DMS153 (cell line): ENCODE results near the gene NCAM1.

Source experiments
- DNase-seq: peaks from one replicate; lab custom pipeline; 2025; lab: John Stamatoyannopoulos, UW

The NCAM1 gene

DNA sequence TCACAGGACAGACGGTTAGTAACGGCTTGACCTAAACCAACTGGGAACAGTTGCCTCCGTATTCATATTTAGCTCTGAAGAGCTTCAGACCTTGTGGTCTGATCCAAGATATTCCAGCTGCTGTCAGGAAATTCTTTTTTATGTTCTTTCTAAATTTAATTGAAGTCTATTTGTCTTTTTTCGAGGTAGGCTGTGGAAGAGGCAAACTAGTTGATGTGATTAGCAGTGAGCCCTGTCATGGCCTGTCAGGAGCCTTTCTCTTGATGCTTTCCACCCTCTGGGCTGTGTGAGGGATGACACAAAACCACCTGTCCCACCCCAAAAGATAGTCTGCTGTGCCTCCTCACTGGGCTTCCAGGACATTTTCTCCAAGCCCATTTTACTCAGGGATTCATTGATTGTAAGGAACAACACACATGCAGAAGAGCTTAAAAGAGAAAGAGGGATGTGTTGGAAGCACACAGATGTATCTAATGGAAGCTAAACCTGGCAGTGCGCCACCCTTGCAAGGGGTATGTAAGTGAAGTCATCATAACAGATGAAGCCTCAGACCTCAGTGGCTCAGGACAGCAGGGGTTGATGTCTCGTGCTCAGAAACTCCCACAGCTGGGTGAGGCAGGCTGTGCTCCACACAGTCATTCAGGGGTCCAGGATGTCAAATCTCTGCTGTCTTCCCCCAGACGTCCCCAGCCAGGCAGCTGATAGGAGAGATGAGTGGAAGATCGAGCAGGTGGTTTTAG is 170.0 kb downstream of the NCAM1 start:
- no peak for DNase-seq

DNA sequence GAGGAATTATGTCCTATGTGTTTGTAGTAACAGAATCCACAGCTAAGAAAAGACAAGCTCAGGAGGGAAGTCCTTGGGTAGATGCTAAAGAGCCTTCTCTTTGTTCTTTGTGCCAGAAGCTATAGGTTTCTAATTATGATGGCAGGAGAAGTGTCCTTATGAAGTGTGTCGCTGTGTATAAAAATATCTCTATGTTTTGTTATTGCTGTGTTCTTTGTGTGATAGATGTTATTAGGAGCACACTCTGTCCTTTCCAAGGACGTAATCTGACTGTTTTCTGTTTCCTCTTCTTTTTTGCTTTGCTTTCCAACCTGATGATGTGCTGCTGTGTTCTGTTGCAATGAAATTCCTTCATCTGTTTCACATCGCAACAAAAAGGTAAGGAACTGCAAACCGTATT is 171.9 kb downstream of the NCAM1 start:
- no peak for DNase-seq

DNA sequence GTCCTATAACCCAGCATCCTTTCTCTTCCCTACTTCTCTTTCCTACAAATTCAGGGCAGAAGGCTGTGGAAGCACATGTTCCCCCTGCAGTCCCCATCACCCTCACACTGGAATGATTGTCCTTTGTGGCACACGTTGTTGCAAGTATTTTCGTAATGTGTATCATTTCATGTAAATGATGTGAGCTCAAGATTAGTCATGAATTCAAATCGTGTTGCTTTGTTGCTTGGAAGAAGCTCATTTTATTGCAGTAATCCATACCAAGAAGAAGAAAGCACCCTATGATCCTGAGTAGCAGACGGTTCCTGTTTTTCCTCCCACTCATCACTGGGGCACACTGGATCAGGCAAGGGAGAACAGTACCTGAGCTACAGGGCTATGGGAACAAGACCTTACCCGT is 173.4 kb downstream of the NCAM1 start:
- DNase-seq: no peak

DNA sequence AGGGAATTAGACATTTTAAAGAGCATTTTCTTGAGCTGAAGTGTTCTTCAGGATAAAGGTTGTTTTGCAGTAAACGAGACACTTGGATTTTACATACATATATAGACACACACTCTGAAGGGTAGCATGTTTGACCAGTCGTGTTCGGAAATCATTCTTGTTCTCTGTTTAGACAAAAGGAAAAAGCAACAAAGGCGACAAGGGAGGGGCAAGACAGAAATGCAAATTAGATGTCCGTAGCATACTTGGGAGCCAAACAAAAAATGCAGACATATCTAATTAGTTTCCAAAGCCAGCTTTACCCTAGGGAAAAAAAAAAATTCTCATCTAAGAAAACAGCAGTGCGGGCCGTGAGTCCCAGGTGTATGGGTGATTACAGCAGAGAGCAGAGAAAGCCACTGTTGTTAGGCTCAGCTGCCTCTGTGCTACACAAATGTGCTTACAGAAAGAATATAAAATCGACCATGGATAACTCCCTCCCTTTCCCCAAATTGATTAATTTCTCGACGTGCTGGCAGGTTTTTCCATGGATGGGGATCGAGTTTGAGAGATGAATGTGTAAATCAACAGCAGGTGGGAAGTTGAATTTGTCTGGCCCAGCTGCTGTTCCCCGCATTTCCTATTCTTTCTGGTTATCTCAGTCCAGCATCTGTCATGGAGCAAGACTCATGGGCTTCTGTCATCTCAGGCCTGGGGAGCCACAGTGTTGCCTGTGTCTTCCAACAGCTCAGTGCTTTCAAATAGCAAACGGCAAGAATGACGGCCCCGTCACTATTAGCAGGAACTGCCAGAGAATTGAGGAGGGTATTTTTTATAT is 176.7 kb downstream of the NCAM1 start:
- DNase-seq: no peak

DNA sequence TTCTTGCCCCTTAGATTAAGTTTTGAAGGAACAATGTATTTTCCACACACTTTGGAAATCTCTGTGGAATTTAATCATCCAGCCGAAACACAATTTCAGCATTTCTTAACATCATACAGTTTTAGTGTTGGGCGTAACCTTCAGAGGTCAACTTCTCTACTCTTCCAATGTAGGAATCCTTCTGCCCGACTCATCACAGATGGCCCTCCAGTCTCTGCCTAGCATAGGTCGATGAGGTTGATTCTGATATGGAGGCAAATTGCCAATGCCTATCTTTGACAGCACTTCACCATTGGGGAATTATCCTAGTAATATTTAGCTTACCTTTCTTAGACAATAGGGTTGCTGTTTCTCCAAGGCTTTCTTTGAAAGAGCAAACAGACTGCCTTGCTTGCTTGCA is 177.5 kb downstream of the NCAM1 start:
- no peak for DNase-seq

DNA sequence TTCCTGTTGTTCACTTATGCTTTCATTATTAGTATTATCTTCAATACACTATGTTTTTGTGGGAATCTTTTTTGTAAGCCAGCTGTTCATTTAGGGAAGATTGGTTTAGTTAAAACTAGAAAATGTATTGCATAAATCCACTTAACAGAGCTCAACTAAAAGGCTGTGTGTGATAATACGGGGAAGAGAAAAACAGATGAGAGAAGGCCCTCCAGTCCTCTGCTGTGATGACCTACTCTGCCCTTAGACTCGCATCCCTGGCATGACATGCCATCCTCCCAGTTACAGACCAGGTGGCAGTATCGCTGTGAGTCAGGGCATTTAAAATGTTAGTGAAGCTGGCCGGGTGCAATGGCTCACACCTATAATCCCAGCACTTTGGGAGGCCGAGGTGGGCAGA is 179.8 kb downstream of the NCAM1 start:
- DNase-seq: no peak

DNA sequence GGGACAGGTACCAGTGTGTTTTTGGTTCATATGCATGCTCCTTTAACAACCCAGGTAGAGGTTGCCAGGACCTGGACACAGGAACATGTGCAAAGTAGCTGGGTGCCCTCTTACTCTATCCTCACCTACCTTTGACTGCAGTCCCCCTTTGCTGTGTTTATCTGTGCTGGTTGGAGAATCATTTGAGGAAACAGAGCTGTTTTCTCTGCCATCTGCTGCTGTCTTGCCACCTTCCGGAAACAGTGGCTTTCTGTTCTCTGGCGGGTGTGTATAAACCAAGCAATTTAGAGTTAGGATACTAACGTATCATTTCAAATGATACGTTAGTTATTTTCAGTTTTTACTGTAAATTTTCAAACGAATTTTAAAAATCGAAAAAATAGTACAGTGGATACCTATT is 181.3 kb downstream of the NCAM1 start:
- no peak for DNase-seq

DNA sequence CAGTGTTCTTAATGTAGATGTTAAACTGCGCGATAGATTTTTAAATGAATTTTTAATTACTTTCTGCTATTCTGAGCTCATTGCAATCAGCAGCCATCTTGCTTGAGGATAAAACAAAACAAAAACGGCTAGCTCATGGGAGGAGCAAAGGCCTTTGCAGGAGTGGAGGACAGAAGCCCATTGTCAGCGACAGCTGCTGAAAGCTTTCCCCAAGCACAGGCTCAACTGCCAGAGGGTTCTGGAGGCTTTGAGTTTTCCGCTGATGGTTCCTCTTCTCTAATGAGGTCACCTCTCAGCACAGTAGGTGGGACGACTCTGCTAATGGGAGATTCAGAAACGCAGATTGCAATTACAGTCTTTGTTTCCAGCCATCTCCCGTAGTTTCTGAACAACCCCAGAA is 186.0 kb downstream of the NCAM1 start:
- no peak for DNase-seq

DNA sequence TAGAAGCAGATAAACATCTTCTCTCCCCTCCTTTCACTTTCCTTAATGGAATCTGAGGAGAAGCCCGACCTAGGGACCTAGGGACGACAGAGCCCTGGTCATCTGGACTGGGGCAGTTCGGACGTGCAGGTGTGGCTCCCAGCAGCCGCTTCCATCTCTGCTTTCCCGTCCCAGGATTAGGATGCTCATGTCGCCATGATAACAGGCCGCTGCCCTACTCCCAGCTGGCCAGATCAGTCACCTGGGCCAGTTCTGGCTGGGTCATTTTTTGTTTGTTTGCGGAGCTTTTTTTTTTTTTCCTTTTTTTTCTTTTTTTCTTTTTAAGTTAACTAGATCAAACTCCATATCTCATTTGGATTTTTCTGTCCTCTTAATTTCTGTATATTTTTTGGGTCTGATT is 186.9 kb downstream of the NCAM1 start:
- DNase-seq: no peak

DNA sequence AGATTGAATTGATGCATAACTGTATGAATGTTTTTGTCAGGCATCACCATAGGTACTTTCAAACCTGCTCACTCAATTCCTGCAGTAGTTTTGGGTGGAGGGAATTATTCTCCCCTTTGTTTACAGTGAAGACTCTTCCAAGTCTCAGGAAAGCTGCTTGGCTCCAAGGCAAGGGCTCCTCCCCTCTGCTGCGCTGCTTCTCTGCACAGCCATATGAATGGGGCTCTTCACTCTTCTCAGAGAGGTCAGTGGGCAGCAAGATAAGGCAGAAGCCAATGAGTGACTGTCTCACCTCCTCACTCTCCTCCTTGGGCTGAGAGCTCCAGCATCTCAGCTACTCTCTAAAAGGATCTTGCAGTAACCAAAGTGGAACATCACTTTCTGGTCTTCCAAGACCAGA is 187.4 kb downstream of the NCAM1 start:
- DNase-seq: no peak

DNA sequence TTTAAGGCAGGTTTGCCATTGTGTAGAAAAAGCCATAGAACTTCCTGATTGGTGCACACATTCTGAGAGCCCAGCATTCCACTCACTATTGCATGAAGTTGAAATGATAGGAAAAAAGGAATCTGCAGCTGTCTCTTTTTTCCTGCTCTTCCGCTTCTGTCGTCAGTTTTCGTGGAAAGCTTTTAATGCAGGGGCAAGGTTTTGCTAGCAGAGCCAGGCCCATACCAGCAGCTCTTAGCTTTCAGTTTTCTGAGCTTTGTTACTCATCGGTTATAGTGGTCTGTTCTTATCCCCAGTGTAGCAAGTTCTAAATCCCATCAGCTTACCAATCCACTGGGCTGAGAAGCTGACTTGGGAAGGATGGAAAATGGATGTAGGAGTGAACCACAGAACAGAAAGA is 190.3 kb downstream of the NCAM1 start:
- DNase-seq: no peak

DNA sequence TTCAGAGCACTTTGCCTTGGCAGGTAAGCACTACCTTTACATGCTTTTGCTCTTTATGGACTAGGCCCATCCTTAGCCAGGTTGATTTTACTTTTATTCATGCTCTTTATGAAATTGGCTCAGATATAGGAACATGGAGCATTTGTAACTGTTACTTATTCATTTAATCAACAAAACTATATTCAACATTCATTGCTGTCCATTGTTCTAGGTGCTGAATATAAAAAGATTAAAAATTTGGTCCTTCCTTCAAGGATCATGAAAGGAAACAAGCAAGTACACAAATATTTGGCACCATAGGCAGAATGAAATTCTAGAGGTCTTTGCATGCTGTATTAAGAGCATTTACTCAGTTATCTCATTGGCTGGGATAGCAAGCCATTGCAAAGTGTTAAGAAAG is 191.3 kb downstream of the NCAM1 start:
- no peak for DNase-seq

DNA sequence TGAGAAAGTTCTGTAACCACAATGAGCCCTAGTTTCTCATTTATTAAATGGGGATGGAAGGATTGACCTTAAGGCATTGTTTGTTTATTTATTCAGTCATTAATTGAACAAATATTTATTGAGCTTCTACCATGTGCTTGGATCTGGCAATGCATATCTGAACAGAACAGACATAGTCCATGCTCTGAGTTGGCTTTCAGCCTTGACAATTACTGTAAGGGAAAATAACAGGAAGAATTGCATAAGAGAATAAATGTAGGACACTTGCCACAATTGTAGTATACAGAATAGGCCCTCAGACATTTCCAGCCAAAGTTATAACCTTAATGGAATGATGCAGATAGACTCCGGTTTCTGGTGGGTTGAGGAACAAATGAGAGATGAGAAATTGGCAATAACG is 192.6 kb downstream of the NCAM1 start:
- no peak for DNase-seq

DNA sequence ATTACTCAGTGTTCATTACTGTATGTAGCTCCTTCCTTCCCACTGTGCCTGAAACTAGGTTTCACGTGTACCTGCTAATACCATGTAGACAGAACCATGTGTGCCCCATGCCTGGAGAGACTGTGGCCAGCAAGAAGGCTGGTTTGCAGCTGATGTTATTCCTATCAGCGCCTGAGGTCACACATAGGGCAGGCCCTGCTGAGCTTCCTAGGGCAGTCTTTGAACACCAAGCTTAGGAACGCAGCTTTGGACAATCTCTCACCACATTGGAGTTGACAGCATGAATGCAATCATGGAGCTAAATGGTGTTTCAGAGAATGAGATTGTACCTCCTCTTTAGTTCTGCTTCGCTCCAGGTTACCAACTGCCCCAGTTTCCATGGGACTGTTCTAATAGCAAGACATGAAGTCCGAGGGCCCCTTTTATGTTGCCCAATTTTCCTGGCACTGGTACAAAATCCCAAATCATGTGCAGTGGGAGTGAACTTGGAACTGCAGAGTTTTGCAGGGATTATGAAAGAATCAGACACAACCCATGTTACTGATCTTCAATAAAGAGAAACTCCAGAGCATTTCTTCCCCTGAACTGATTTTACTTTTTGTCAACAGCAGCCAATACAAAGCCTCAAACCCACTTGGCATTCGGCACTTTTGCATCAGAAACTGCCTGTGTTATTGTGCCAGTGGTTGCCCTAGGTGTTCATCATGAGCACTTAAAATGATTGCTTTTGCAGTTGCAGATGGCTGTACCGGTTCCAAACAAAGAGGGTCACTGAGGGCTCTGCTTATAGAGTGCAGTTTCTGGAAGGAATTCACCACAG is 199.0 kb downstream of the NCAM1 start:
- no peak for DNase-seq

DNA sequence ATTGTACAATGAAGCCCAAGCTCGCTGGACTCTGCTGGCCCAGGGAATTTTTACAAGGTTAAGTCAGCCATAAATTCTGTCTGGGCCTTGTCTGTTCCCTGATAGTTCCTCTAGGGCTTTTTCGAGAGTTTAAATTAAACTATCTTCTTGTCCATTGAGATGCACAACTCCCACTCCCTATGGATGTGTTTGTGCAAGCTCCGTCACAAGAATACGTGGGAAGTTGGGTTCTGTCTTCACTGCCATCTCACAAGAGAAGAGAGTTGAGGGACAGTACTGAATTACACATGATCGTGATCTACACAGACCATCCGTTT is 199.5 kb downstream of the NCAM1 start:
- DNase-seq: no peak

DNA sequence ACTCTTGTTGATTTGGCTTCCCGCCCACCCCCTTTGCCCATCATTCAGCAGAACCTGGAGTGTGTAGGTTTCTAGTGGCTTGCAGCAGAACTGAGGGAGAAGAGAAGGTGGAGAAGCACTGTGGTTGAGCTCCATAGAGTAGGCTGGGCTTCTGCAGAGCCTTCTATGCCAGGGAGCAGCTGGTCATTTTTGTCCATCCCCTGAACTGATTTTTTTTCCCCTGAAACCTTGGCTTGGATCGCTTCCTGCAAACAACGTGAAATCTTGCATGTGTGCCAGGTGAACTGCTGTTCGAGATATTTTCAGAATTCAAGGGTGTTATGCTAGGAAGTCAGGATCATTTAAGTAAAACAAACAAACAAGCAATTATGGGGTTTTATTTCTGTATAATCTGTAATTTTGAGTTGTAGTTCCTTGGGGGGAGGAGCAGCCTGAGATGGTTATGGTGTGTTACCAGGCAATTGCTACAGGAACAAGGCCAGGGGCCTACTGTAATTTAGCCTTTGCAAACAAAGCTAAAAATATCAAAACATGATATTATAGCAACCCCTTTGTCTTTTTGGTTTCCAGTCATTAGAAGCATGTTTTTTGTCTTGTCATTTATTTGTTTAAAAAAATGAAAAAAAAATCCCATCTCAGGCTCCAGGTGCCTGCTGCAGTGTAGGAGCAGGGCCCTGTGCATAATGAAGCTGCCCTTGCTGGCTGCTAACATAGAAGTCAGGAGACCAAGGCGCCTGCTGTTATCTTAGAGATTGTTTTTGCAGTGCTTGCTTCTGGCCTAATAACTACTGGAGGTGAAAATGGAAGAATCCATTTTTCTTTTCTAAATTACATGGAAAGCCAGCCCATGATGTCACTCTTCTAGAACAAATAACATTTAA is 200.7 kb downstream of the NCAM1 start:
- DNase-seq: peak; percentile 61

DNA sequence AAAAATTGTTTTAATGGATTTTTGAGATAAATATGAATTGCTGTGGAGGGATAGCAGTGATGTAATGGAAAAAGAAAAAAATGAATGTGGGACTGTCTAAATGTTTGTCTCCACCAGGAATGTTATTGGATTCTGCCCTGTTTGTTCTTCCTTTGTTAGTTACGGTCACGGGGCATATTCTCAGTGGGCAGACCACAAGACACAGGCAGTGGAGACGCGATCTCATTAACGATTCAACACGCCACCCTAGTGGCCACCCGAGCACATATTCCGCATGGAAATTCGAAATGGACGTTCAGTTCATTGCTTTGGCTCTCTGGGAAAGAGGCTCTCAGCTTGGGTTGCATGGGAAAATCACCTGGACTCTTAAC is 201.4 kb downstream of the NCAM1 start:
- DNase-seq: peak; percentile 23

DNA sequence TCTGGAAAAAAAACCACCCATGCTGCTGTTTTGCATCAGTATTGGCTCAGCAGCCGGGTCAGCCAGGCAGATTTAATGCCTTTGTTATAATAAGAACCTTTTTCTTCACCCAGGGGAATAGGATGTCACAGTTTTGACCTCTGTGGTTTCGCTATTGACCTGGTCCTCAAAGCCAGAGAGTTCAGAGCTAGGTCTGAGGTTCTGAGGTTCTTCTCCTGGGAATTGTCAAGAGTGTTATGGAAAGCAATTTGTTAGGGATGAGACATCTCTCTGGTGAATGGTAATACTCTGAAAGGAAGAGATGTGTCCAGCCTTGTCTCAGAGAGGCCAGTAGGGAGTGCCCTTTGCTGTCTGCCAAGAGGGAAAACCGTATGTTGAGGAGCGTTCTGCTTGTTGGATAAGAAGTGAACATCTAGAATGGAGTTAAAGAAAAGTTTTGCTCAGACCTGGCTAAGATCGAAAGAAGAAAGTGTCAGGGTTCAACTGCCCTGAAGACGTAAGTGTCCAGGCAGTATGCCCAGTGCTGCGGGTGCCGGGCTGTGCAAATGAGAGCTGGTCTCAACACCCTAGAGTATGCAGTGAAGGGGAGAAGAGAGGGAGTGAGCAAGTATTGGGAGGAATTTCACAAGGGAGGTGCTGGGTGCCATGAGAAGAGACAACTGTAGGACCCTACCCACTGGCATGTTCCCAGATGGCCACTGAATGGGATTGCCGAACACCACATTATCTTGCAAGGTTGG is 202.2 kb downstream of the NCAM1 start:
- no peak for DNase-seq

DNA sequence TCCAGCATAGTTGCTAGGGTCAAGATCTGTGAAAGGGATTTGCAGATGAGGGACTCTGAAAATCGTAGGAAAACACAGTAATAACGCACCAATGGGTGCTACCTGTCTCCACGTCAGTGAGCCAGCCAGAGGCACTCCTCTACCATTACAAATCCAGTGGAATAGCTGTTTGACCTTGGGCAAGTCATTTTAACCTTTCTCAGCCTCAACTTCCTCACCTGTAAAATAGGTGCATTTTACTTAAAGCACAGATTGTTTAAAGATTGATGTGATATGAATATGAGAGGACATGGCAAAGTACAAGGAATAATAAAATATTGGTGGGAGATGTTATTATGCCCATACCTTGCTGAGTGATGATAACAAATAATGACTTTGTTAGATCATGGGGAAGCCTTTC is 205.1 kb downstream of the NCAM1 start:
- no peak for DNase-seq

DNA sequence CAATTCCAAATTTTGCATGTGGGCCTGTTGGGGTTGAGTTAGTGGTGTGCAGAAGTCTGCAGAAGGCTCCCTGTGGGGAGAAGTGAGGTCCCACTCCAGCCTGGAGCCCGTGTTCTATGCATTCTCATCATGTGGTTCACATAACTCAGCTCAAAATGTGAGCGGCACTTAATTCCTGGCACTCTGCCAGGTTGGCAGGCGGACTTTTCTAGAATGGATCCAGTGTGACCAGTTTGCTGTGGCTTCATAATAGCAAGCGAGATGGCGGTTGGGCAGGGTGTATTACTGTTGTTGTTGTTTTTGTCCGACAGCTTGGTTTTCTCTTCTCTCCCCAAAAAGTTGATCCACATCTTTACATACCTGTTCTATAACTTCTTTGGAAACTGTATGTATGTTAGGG is 206.4 kb downstream of the NCAM1 start:
- DNase-seq: no peak
